Sigmoid colon (tissue), 7 donors: ENCODE data around the gene IAH1. TPM values are rescaled to one million over a fixed set of nuclear protein-coding genes. Genes with fewer than 3 reads are reported as not detected.
A peak's percentile ranks its signal among the peaks of the same experiment; 100 is the strongest.

Source experiments
- DNase-seq: peaks from one replicate; pipeline ENCODE4 v3.0.0-alpha.2; 2019
- H3K27ac ChIP-seq, 4 donors: fragments of 200-600 bp; sonication (generic); one replicate each; pipeline ENCODE4 v1.5.1; 2016 to 2019; ENCODE audit warnings: mild to moderate bottlenecking in 1 of 4
- H3K27me3 ChIP-seq, 3 donors: fragments of 200-600 bp; sonication (generic); one replicate each; pipeline ENCODE4 v1.5.1; 2019; ENCODE audit warnings: mild to moderate bottlenecking in 1 of 3
- H3K36me3 ChIP-seq, 4 donors: fragments of 200-600 bp; sonication (generic); one replicate each; pipeline ENCODE4 v1.5.1; 2016 to 2019
- H3K4me1 ChIP-seq, 4 donors: fragments of 200-600 bp; sonication (generic); one replicate each; pipeline ENCODE4 v1.5.1; 2017 to 2019
- H3K4me3 ChIP-seq, 4 donors: fragments of 200-600 bp; sonication (generic); one replicate each; pipeline ENCODE4 v1.5.1; 2017 to 2019; ENCODE audit warnings: mild to moderate bottlenecking in 2 of 4, moderate library complexity in 1 of 4
- H3K9me3 ChIP-seq, 4 donors: fragments of 200-600 bp in 3 of 4; sonication (generic) in 3 of 4; one replicate each; pipeline versions ENCODE4 v1.5.1 to v1.6.1; 2013 to 2019
- EP300 ChIP-seq, 4 donors: sonication (generic); formaldehyde crosslinking; IDR thresholded peaks; one replicate each; pipeline ENCODE4 v1.6.1; 2017; ENCODE audit warnings: antibody characterized with exemption in 4 of 4
- POLR2A ChIP-seq, 2 donors: fragments of 450-650 bp; IDR thresholded peaks; one replicate each; pipeline ENCODE4 v1.6.1; 2016; ENCODE audit warnings: antibody characterized with exemption in 2 of 2, mild to moderate bottlenecking in 2 of 2, moderate library complexity in 2 of 2
- POLR2AphosphoS5 ChIP-seq, 4 donors: sonication (generic); formaldehyde crosslinking; IDR thresholded peaks; one replicate each; pipeline ENCODE4 v1.6.1; 2017; ENCODE audit warnings: antibody characterized with exemption in 4 of 4
- WGBS, 2 donors: extraction: QIAGEN DNeasy Blood & Tissue Kit; methylation state at CpG; one replicate each; pipeline ENCODE4 v1.1.7; 2013; 5-methylcytosine and 5-hydroxymethylcytosine counted together
- intact Hi-C: fragments of 100-400 bp; cut with DNase I; formaldehyde crosslinking; loops from one replicate; pipeline ENCODE4 v1.15.1; 2023
- polyA plus RNA-seq, 3 donors: library from polyadenylated mRNA; stranded (reverse); fragments of 200-250 nt; gene quantifications; one replicate each; pipeline ENCODE4 v1.2.3, GENCODE V29; 2013
- total RNA-seq, 4 donors: library from RNA; depleted of rRNA; stranded (reverse); fragments of >200 nt; gene quantifications; one replicate each; pipeline ENCODE4 v1.1.0, GENCODE V29; 2016
- TF ChIP-seq, protein P1 (sequence below), 4 experiments: fragments of 450-650 bp in 3 of 4; fragments of 200-600 bp in 1 of 4; IDR thresholded peaks; one replicate each; pipeline ENCODE4 v1.5.1; 2016 to 2019; ENCODE audit warnings: antibody characterized with exemption in 4 of 4, mild to moderate bottlenecking in 3 of 4, moderate library complexity in 2 of 4
- donor health status: healthy with polysubstance abuse.
- donor health status: Bipolar disorder and iron deficiency.
- donor health status: healthy.

Gene IAH1
- total and polyA plus RNA-seq, 7 donors, result 46.3 to 94.9 (median 73.8) TPM

- H3K36me3 ChIP-seq, result peaks cover 0 to 52% (median 4%) of the 10 kb centered on the region in 4 donors
- H3K4me1 ChIP-seq, result peaks cover 0 to 9% (median 6%) of the 10 kb centered on the region in 4 donors
- no peak overlapping the region for H3K4me3 ChIP-seq
- DNase-seq, result no peak
- WGBS, 2 donors, result 87 to 88% methylated on average over 6 of the region's 6 CpGs
- H3K27ac ChIP-seq, result peak overlapping the region in 2 of 4 donors; percentile 11 to 29
- no peaks in the 10 kb centered on the region for H3K27me3 ChIP-seq
- TF ChIP-seq POLR2AphosphoS5 (IDR thresholded peaks at IDR 0.05) (no peak), EP300 (IDR thresholded peaks at IDR 0.05) (no peak), POLR2A (IDR thresholded peaks at IDR 0.05) (no peak)
- TF ChIP-seq, protein P1, sequence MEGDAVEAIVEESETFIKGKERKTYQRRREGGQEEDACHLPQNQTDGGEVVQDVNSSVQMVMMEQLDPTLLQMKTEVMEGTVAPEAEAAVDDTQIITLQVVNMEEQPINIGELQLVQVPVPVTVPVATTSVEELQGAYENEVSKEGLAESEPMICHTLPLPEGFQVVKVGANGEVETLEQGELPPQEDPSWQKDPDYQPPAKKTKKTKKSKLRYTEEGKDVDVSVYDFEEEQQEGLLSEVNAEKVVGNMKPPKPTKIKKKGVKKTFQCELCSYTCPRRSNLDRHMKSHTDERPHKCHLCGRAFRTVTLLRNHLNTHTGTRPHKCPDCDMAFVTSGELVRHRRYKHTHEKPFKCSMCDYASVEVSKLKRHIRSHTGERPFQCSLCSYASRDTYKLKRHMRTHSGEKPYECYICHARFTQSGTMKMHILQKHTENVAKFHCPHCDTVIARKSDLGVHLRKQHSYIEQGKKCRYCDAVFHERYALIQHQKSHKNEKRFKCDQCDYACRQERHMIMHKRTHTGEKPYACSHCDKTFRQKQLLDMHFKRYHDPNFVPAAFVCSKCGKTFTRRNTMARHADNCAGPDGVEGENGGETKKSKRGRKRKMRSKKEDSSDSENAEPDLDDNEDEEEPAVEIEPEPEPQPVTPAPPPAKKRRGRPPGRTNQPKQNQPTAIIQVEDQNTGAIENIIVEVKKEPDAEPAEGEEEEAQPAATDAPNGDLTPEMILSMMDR (IDR thresholded peaks at IDR 0.05), result no peak
- no peaks in the 10 kb centered on the region for H3K9me3 ChIP-seq
- intact Hi-C loops, result no loop called here
These were observed 11.3 kb upstream of the IAH1 start for GRCh38 chr2:9462886-9463697.

DNA sequence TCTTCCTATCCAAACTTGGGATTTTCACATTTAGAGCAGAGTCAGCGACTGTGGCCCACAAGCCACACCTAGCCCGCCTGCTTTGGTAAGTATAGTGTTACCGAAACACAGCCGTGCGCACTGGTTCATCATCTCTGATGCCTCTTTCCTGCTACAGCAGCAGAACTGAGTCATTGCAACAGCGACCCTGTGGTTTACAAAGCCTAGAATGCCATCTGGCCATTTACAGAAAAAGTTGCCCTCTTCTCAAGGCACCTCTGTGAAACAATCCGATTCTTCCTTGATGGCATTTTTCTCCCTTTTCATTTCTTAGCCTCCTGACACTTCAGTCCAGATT, 10.7 kb upstream of the IAH1 start:
- no peaks in the 10 kb centered on the region for H3K27me3 ChIP-seq
- no peak overlapping the region for H3K4me3 ChIP-seq
- 72 to 80% methylated on average over 7 of the region's 7 CpGs for WGBS, 2 donors
- H3K36me3 ChIP-seq, result peaks cover 0 to 52% (median 3%) of the 10 kb centered on the region in 4 donors
- no peak for TF ChIP-seq EP300 (IDR thresholded peaks at IDR 0.05)
- TF ChIP-seq POLR2AphosphoS5 (IDR thresholded peaks at IDR 0.05), result no peak
- TF ChIP-seq, protein P1 (IDR thresholded peaks at IDR 0.05), result no peak
- TF ChIP-seq POLR2A (IDR thresholded peaks at IDR 0.05), result no peak
- no peak overlapping the region for H3K27ac ChIP-seq
- intact Hi-C loops, result no loop called here
- H3K9me3 ChIP-seq, result no peaks in the 10 kb centered on the region
- no peak for DNase-seq
- H3K4me1 ChIP-seq, result peaks cover 0 to 9% (median 6%) of the 10 kb centered on the region in 4 donors

DNA sequence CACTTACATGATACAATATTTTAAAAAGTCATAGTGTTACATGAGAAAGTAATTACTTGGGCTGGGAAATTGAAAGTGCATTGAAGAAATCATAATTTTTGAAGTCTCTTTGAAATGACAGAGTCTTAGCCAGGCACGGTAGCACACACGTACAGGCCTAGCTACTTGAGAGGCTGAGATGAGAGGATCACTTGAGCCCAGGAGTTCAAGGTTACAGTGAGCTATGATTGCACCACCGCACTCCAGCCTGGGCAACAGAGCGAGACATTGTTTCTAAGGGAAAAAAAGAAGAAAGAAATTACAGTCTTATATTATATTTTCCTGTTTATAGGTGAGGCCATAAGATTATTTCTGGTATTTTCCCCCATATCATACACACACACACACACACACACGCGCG, 9.2 kb upstream of the IAH1 start:
- 84 to 90% methylated on average over 7 of the region's 7 CpGs for WGBS, 2 donors
- Histone ChIP-seq H3K27me3 (no peaks in the 10 kb centered on the region), H3K27ac (no peak overlapping the region), H3K36me3 (peaks cover 0 to 42% (median 3%) of the 10 kb centered on the region in 4 donors), H3K9me3 (no peaks in the 10 kb centered on the region), H3K4me3 (no peak overlapping the region), H3K4me1 (peaks cover 0 to 9% (median 6%) of the 10 kb centered on the region in 4 donors)
- intact Hi-C loops, result no loop called here
- no peak for DNase-seq
- TF ChIP-seq POLR2AphosphoS5 (IDR thresholded peaks at IDR 0.05) (no peak), POLR2A (IDR thresholded peaks at IDR 0.05) (no peak), EP300 (IDR thresholded peaks at IDR 0.05) (no peak)
- TF ChIP-seq, protein P1 (IDR thresholded peaks at IDR 0.05), result no peak

DNA sequence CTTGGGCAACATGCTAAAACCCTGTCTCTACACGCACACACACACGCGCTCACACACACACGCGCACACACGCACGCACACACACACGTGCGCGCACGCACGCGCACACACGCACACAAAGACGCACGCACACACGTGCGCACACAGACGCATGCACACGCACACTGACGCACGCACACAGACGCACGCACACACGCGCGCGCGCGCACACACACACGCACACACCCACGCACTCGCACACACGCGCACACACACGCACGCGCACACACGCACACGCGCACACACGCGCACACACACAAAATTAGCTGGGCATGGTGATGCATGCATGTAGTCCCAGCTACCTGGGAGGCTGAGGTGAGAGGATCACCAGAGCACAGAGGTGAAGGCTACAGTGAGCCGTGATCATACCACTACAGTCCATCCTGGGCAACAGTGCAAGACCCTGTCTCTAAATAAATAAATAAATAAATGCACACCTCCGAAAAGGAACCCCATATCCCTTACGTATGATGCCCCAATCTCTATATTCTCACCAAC, 8.1 kb upstream of the IAH1 start:
- DNase-seq, result no peak
- intact Hi-C loops, result no loop called here
- peaks cover 0 to 32% (median 1%) of the 10 kb centered on the region in 4 donors for H3K36me3 ChIP-seq
- 86 to 87% methylated on average over 43 to 46 of the region's 46 CpGs for WGBS, 2 donors
- H3K9me3 ChIP-seq, result no peaks in the 10 kb centered on the region
- TF ChIP-seq POLR2AphosphoS5 (IDR thresholded peaks at IDR 0.05) (no peak), POLR2A (IDR thresholded peaks at IDR 0.05) (no peak), EP300 (IDR thresholded peaks at IDR 0.05) (no peak)
- TF ChIP-seq, protein P1 (IDR thresholded peaks at IDR 0.05), result no peak
- H3K27ac ChIP-seq, result no peak overlapping the region
- peaks cover 0 to 9% (median 6%) of the 10 kb centered on the region in 4 donors for H3K4me1 ChIP-seq
- no peaks in the 10 kb centered on the region for H3K27me3 ChIP-seq
- H3K4me3 ChIP-seq, result no peak overlapping the region
